ENCODE results near the gene CORO2B.

GRCh38 chr15:68574046-68574445, 4.7 kb upstream of the CORO2B start:
- no peak for TF ChIP-seq CTCF (IDR thresholded peaks at IDR 0.05)
- TF ChIP-seq POLR2A (IDR thresholded peaks at IDR 0.05) = no peak
- no peak for TF ChIP-seq POLR2AphosphoS5 (IDR thresholded peaks at IDR 0.05)
- no peak for TF ChIP-seq EP300 (IDR thresholded peaks at IDR 0.05)
